A673 (cell line): Measurements from ENCODE around the gene CREB5.

Source experiments
- EZH2 ChIP-seq: fragments of 200-600 bp; sonication (generic); IDR thresholded peaks from 2 replicates; pipeline ENCODE4 v1.6.1; 2017; ENCODE audit warnings: borderline replicate concordance, low read depth, mild to moderate bottlenecking, mixed read lengths, antibody characterized with exemption, low read length; ENCODE audit not compliant: poor library complexity, severe bottlenecking
- TF ChIP-seq, protein P1 (sequence below): fragments of 300-800, 200-600 bp; sonication (generic); conservative IDR thresholded peaks from 2 replicates; pipeline ENCODE4 v1.5.1; 2017; ENCODE audit warnings: low read depth, mild to moderate bottlenecking, antibody characterized with exemption, low read length, moderate library complexity, mixed read lengths

DNA sequence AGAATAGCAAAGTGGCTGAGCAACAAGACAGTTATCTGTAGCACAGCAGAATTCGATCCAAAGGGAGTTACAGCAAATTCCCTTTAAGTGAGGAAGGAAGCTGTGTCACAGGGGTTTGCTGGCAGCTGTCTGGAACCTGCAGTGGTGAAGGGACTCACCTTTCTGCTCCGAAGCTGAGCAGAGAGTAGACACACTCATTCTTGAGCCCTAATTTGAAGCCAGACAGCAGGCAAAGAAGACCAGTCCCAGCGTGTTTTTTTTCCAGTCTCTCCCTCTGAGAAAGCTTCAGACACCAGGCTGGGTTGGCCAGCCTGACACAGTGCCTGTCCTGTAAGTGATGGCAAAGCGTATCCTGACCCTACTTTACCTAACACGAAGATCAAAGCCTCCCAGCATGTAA is 335.1 kb downstream of the CREB5 start:
- TF ChIP-seq, protein P1, sequence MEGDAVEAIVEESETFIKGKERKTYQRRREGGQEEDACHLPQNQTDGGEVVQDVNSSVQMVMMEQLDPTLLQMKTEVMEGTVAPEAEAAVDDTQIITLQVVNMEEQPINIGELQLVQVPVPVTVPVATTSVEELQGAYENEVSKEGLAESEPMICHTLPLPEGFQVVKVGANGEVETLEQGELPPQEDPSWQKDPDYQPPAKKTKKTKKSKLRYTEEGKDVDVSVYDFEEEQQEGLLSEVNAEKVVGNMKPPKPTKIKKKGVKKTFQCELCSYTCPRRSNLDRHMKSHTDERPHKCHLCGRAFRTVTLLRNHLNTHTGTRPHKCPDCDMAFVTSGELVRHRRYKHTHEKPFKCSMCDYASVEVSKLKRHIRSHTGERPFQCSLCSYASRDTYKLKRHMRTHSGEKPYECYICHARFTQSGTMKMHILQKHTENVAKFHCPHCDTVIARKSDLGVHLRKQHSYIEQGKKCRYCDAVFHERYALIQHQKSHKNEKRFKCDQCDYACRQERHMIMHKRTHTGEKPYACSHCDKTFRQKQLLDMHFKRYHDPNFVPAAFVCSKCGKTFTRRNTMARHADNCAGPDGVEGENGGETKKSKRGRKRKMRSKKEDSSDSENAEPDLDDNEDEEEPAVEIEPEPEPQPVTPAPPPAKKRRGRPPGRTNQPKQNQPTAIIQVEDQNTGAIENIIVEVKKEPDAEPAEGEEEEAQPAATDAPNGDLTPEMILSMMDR, result no peak
- no peak for TF ChIP-seq EZH2
